K562 (cell line): ENCODE data around the gene ZNF324B. TPM values are rescaled to one million over a fixed set of nuclear protein-coding genes. Genes with fewer than 3 reads are reported as not detected.
A peak's percentile ranks its signal among the peaks of the same experiment; 100 is the strongest.

Source experiments
- CBX8 ChIP-seq: fragments of 200-600 bp; sonication (generic); IDR thresholded peaks from 2 replicates; pipeline ENCODE4 v1.6.1; 2012; ENCODE audit warnings: borderline replicate concordance, mixed run types, low read depth, mild to moderate bottlenecking, moderate library complexity, mixed read lengths, low read length, control low read depth, inconsistent platforms; ENCODE audit not compliant: poor library complexity, severe bottlenecking; ENCODE audit errors: extremely low read depth
- CHD2 ChIP-seq: IDR thresholded peaks from 2 replicates; pipeline ENCODE4 v1.6.1; 2011; ENCODE audit warnings: low read depth, low read length
- DMBX1 ChIP-seq: fragments of 250-450 bp; sonication (Bioruptor Pico); IDR thresholded peaks from 2 replicates; pipeline ENCODE4 v1.8.0; 2022; ENCODE audit warnings: inconsistent platforms, mild to moderate bottlenecking, moderate library complexity, borderline replicate concordance
- FOXM1 ChIP-seq, 2 experiments: fragments of 450-650 bp in 1 of 2; sonication (generic) in 1 of 2; formaldehyde crosslinking in 1 of 2; IDR thresholded peaks; 2 replicates each; pipeline versions ENCODE4 v1.6.1 to v1.9.0; 2017 to 2022; ENCODE audit warnings: low read depth in 2 of 2, mild to moderate bottlenecking in 2 of 2, missing genetic modification reagents in 1 of 2, moderate library complexity in 1 of 2
- MEF2A ChIP-seq: IDR thresholded peaks from 2 replicates; pipeline ENCODE4 v1.6.1; 2011; ENCODE audit warnings: low read depth, mild to moderate bottlenecking, low read length, moderate library complexity; ENCODE audit not compliant: control insufficient read depth
- NFYB ChIP-seq: IDR thresholded peaks from 2 replicates; pipeline ENCODE4 v1.6.1; 2011; ENCODE audit warnings: mild to moderate bottlenecking, moderate library complexity; ENCODE audit not compliant: insufficient read length; ENCODE audit errors: extremely low read depth
- PRDM10 ChIP-seq: fragments of 450-650 bp; IDR thresholded peaks from 2 replicates; pipeline ENCODE4 v1.6.1; 2018; ENCODE audit not compliant: partially characterized antibody
- RBM14 ChIP-seq: fragments of 200-400 bp; formaldehyde crosslinking; IDR thresholded peaks from 2 replicates; pipeline ENCODE4 v1.6.1; 2018; ENCODE audit warnings: low read depth, mild to moderate bottlenecking, low read length, moderate library complexity, borderline replicate concordance; ENCODE audit not compliant: insufficient read depth
- RREB1 ChIP-seq: fragments of 250-450 bp; sonication (Bioruptor Pico); IDR thresholded peaks from 2 replicates; pipeline ENCODE4 v1.4.0; 2020
- ZEB2 ChIP-seq: fragments of 450-650 bp; IDR thresholded peaks from 2 replicates; pipeline ENCODE4 v1.6.1; 2016
- ZKSCAN3 ChIP-seq: fragments of 250-450 bp; sonication (Bioruptor Pico); IDR thresholded peaks from 2 replicates; pipeline ENCODE4 v1.4.0; 2020
- ZNF76 ChIP-seq: fragments of 250-450 bp; sonication (Bioruptor Pico); IDR thresholded peaks from 2 replicates; pipeline ENCODE4 v1.4.0; 2020; ENCODE audit warnings: mild to moderate bottlenecking, moderate library complexity, borderline replicate concordance
- ZNF830 ChIP-seq: fragments of 250-450 bp; sonication (Bioruptor Pico); IDR thresholded peaks from 2 replicates; pipeline ENCODE4 v1.5.0; 2021; ENCODE audit warnings: mild to moderate bottlenecking
- polyA plus RNA-seq, 8 experiments: library from polyadenylated mRNA; depleted of rRNA in 4 of 8; stranded (reverse) in 5 of 8; unstranded in 3 of 8; fragments of >200 nt; fragmentation: Nextera tagmentation in 2 of 8; fragmentation: Illumina TruSeq in 1 of 8; extraction: Ambion mirVana in 2 of 8; extraction: Trizol in 1 of 8; gene quantifications; 2 replicates each; pipeline versions ENCODE4 v1.2.1 to v1.2.3, GENCODE V29; 2011 to 2014; ENCODE audit warnings: inconsistent platforms in 1 of 8, missing spikeins in 1 of 8
- total RNA-seq, 7 experiments: library from RNA; depleted of rRNA in 6 of 7; stranded (reverse); fragments of >200 nt in 6 of 7; fragmentation: Illumina TruSeq in 2 of 7; extraction: Trizol in 2 of 7; gene quantifications; 2 replicates each; pipeline versions ENCODE4 v1.2.1 to v1.2.3, GENCODE V29; 2011 to 2021; ENCODE audit warnings: low replicate concordance in 1 of 7
- TF ChIP-seq, protein P1 (sequence below): IDR thresholded peaks from 2 replicates; pipeline ENCODE4 v1.6.1; 2012; ENCODE audit warnings: low read depth, low read length, improper control_type of control experiment, borderline replicate concordance

Gene ZNF324B
- total and polyA plus RNA-seq, 9 of the 15 experiments (the other 6 are each of a cell fraction or from before 2014, with no cell fraction given) = 0.20 to 13.5 (median 5.7) TPM

- TF ChIP-seq CBX8 = no peak
- TF ChIP-seq ZEB2 = peak; percentile 99
- no peak for TF ChIP-seq NFYB
- no peak for TF ChIP-seq FOXM1 (IDR thresholded peaks at IDR 0.05; ENCODE audit: low read depth)
- no peak; the same call in 1 of the 2 replicates for TF ChIP-seq FOXM1 (CRISPR knock-in tag; IDR thresholded peaks at IDR 0.05; ENCODE audit: low read depth)
- peak; percentile 38 for TF ChIP-seq PRDM10
- TF ChIP-seq RBM14 = no peak
- no peak for TF ChIP-seq ZKSCAN3 (CRISPR knock-in tag)
- TF ChIP-seq RREB1 (CRISPR knock-in tag) = peak; percentile 82; the same call in 1 of the 2 replicates
- TF ChIP-seq DMBX1 (CRISPR knock-in tag) = peak; percentile 53; the same call in 1 of the 2 replicates
- TF ChIP-seq, protein P1, sequence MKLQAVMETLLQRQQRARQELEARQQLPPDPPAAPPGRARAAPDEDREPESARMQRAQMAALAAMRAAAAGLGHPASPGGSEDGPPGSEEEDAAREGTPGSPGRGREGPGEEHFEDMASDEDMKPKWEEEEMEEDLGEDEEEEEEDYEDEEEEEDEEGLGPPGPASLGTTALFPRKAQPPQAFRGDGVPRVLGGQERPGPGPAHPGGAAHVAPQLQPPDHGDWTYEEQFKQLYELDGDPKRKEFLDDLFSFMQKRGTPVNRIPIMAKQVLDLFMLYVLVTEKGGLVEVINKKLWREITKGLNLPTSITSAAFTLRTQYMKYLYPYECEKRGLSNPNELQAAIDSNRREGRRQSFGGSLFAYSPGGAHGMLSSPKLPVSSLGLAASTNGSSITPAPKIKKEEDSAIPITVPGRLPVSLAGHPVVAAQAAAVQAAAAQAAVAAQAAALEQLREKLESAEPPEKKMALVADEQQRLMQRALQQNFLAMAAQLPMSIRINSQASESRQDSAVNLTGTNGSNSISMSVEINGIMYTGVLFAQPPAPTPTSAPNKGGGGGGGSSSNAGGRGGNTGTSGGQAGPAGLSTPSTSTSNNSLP = no peak
- TF ChIP-seq ZNF830 (CRISPR knock-in tag) = peak; percentile 85; the same call in 1 of the 2 replicates
- TF ChIP-seq ZNF76 (CRISPR knock-in tag) = no peak
- no peak for TF ChIP-seq MEF2A
- TF ChIP-seq CHD2 = peak; percentile 32; the same call in 1 of the 2 replicates
These were observed 47.9 kb downstream of the ZNF324B start (continued) for GRCh38 chr19:58499021-58499927.
